PFSK-1 (cell line): ENCODE results near the gene SERINC2.

ENCODE experiments used
- FOXP2 ChIP-seq: optimal IDR thresholded peaks from 2 replicates; pipeline ENCODE3; 2011; ENCODE audit warnings: borderline replicate concordance, control low read depth, inconsistent platforms; ENCODE audit not compliant: insufficient read depth; ENCODE audit errors: extremely low read length, extremely low read depth
- POLR2AphosphoS5 ChIP-seq: IDR thresholded peaks from 2 replicates; pipeline ENCODE4 v1.6.1; 2012; ENCODE audit warnings: low read depth, mild to moderate bottlenecking, control low read depth, low read length, moderate library complexity
- SIN3A ChIP-seq: IDR thresholded peaks from 2 replicates; pipeline ENCODE4 v1.6.1; 2012; ENCODE audit warnings: mild to moderate bottlenecking, low read length, moderate library complexity, borderline replicate concordance; ENCODE audit not compliant: insufficient read depth
- TAF1 ChIP-seq: IDR thresholded peaks from 2 replicates; pipeline ENCODE4 v1.6.1; 2012; ENCODE audit warnings: low read length, control low read depth, borderline replicate concordance; ENCODE audit not compliant: insufficient read depth
- TF ChIP-seq, protein P1 (sequence below), 2 experiments: IDR thresholded peaks; 2 replicates each; pipeline versions ENCODE4 v1.6.1 to v1.8.0; 2011 to 2012; ENCODE audit warnings: low read depth in 2 of 2, low read length in 2 of 2, control low read depth in 1 of 2, inconsistent platforms in 1 of 2, mild to moderate bottlenecking in 1 of 2, moderate library complexity in 1 of 2; ENCODE audit not compliant: insufficient read depth in 1 of 2

Gene SERINC2

DNA sequence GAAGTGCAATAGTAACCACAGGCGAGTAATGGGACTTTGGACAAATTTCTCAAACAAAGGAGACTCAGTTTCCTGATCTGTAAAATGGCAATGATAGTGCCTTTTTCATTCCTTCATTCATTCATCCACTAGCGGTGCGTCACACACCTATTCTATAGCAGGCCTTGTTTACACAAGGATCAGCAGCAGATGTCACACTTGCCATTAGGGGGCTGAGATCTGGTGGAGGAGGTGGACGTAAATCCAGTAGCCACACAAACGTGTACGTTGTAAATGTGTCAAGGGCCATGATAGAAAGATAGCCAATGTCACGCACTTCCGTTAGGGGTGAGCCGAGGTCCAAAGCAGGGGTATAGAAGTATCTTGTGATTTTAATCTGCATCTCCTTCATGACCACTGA lies 34.2 kb downstream of the SERINC2 start:
- TF ChIP-seq FOXP2 (peak; percentile 48), TAF1 (no peak)

DNA sequence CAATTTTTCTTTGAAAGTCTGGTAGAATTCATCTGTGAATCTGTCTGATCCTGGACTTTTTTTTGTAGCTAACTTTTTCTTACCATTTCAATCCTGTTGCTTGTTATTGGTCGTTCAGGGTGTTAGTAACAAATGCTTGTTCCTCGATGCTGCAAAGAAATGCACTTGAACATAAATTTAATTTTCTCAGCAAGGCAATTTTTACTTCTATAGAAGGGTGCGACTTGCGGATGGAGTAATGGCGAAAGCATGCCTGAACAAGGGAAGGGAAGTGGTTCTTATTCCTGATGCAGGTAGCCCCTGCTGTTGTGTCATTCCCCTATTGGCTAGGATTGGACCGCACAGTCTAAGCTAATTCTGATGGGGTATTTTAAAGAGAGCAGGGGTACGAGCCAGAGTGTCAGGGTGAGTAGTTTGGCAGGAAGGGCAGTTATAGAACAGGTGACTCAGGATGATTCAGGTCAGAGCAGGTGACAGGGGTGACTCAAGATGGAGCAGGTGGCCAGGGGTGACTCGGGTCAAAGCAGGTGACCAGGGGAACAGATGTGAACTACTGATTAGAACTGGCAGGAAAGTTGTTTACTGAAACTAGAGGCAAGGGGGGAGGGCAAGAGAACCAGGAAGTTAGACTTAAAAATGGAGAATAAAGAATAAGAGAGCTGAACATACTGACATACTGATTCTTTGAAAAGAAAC lies 40.5 kb downstream of the SERINC2 start:
- TF ChIP-seq, protein P1, sequence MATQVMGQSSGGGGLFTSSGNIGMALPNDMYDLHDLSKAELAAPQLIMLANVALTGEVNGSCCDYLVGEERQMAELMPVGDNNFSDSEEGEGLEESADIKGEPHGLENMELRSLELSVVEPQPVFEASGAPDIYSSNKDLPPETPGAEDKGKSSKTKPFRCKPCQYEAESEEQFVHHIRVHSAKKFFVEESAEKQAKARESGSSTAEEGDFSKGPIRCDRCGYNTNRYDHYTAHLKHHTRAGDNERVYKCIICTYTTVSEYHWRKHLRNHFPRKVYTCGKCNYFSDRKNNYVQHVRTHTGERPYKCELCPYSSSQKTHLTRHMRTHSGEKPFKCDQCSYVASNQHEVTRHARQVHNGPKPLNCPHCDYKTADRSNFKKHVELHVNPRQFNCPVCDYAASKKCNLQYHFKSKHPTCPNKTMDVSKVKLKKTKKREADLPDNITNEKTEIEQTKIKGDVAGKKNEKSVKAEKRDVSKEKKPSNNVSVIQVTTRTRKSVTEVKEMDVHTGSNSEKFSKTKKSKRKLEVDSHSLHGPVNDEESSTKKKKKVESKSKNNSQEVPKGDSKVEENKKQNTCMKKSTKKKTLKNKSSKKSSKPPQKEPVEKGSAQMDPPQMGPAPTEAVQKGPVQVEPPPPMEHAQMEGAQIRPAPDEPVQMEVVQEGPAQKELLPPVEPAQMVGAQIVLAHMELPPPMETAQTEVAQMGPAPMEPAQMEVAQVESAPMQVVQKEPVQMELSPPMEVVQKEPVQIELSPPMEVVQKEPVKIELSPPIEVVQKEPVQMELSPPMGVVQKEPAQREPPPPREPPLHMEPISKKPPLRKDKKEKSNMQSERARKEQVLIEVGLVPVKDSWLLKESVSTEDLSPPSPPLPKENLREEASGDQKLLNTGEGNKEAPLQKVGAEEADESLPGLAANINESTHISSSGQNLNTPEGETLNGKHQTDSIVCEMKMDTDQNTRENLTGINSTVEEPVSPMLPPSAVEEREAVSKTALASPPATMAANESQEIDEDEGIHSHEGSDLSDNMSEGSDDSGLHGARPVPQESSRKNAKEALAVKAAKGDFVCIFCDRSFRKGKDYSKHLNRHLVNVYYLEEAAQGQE (IDR thresholded peaks at IDR 0.05; ENCODE audit: insufficient read depth in 1 of 2, low read depth in 2 of 2, low read length in 2 of 2) = no peak
- TF ChIP-seq FOXP2 (no peak), POLR2AphosphoS5 (no peak), TAF1 (no peak), SIN3A (no peak)

DNA sequence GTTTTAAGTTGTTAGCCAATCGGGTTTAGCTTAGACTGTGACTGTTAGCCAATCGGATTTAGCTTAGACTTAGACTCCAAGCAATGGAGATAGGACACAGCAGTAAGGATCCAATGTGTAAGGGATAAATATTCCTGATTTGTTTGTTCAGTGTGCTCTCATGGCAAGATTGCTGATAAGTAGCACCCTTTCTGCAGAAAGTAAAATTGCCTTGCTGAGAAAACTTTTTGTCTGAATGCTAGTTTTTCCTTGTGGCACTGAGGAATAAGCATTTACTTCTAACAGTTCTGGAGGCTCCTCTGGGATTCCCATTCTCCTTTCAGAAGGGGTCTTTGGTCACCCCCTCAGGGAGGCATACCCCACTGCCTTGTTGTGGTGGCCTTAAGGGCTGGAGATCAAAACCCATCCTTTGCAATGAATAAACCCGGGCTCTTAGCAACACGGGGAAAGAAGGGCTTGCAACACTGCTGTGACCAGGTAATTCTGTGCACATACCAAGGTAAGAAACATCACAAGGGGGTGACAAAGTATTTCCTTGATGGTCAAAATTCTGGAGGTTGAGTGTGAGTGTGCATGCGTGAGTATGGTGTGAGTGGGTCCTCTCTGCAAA lies 45.4 kb downstream of the SERINC2 start:
- TF ChIP-seq FOXP2 (no peak), TAF1 (no peak), POLR2AphosphoS5 (no peak), SIN3A (no peak)
- TF ChIP-seq, protein P1 (IDR thresholded peaks at IDR 0.05; ENCODE audit: insufficient read depth in 1 of 2, low read depth in 2 of 2, low read length in 2 of 2) = no peak

DNA sequence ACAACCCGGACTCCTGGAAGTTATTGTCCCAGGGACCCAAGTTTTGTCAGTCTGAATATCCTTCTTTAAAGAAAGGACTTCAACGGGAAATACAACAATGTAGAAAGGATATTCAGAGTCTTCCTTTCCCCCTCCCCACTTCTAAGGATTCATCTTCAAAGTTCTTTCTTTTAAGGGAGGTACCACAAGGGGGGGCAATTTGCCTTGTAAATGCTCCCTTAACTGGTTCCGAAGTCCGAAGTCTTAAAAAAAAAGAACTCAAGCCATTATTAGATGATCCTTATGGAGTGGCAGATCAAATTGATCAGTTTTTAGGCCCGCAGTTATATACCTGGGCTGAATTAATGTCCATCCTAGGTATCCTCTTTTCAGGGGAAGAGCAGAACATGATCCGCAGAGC lies 47.0 kb downstream of the SERINC2 start:
- no peak for TF ChIP-seq SIN3A
- no peak for TF ChIP-seq FOXP2
- TF ChIP-seq TAF1 = no peak
- TF ChIP-seq POLR2AphosphoS5 = no peak
- TF ChIP-seq, protein P1 (IDR thresholded peaks at IDR 0.05; ENCODE audit: insufficient read depth in 1 of 2, low read depth in 2 of 2, low read length in 2 of 2) = no peak

DNA sequence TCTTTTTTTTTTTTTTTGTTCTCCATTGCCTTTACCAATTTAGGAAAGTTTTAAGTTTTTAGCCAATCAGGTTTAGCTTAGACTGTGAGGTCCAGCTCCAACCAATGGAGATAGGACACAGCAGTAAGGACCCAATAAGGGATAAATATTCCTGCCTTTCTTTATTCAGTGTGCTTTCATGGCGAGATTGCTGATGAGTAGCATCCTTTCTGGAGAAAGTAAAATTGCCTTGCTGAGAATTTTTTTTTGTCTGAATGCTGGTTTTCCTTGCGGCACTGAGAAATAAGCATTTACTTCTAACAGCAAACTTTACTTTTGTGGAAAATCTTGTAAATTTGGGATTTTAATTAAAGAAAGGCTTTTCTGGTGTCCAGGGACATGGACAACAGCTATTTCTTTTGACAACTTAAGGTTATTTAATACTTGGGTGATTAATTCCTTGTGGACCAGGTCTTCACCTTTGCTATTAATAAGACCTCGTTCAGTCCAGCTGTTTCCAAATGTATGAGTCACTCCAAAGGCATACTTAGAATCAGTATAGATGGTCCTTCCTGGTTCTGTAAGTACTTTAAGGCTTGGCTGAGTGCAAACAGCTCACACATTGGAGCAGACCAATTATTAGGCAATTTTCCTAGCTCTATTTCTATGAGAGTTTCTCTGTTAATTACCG lies 54.1 kb downstream of the SERINC2 start:
- TF ChIP-seq SIN3A = no peak
- no peak for TF ChIP-seq FOXP2
- TF ChIP-seq, protein P1 (IDR thresholded peaks at IDR 0.05; ENCODE audit: insufficient read depth in 1 of 2, low read depth in 2 of 2, low read length in 2 of 2) = no peak
- no peak for TF ChIP-seq POLR2AphosphoS5
- TF ChIP-seq TAF1 = no peak
